NCI-H748 (cell line): ENCODE data around the gene SLC22A23.
"Not testable (repeated sequence)": the region's sequence is repeated elsewhere in the genome, so short reads cannot be mapped to it uniquely, and the experiment has no call there.

Source experiments
- DNase-seq: peaks from one replicate; lab custom pipeline; 2025; ENCODE audit not compliant: unreplicated experiment; lab: John Stamatoyannopoulos, UW

Gene SLC22A23

GRCh38 chr6:3389390-3390167 is 67.3 kb downstream of the SLC22A23 start:
- DNase-seq: no peak

- DNase-seq: no peak
Measured at GRCh38 chr6:3388786-3389185, 68.1 kb downstream of the SLC22A23 start.

- no peak for DNase-seq
Measured at GRCh38 chr6:3386374-3386857, 70.4 kb downstream of the SLC22A23 start.

GRCh38 chr6:3385660-3386151 is 71.1 kb downstream of the SLC22A23 start:
- no peak for DNase-seq

GRCh38 chr6:3385181-3385580 is 71.7 kb downstream of the SLC22A23 start:
- DNase-seq: not testable (repeated sequence)

GRCh38 chr6:3384241-3385143 is 72.4 kb downstream of the SLC22A23 start:
- DNase-seq: no peak

GRCh38 chr6:3383525-3383924 is 73.3 kb downstream of the SLC22A23 start:
- DNase-seq: no peak

GRCh38 chr6:3382326-3383279 is 74.2 kb downstream of the SLC22A23 start:
- DNase-seq: peak; percentile 19

GRCh38 chr6:3381233-3381921 is 75.5 kb downstream of the SLC22A23 start:
- no peak for DNase-seq

- DNase-seq: peak; percentile 67
Measured at GRCh38 chr6:3380344-3381232, 76.3 kb downstream of the SLC22A23 start.

GRCh38 chr6:3379482-3380060 is 77.3 kb downstream of the SLC22A23 start:
- peak; percentile 67 for DNase-seq

- not testable (repeated sequence) for DNase-seq
Measured at GRCh38 chr6:3378808-3379207, 78.0 kb downstream of the SLC22A23 start.

GRCh38 chr6:3378398-3378782 is 78.5 kb downstream of the SLC22A23 start:
- DNase-seq: not testable (repeated sequence)

- DNase-seq: no peak
Measured at GRCh38 chr6:3377536-3378397, 79.1 kb downstream of the SLC22A23 start.

GRCh38 chr6:3376893-3377535 is 79.8 kb downstream of the SLC22A23 start:
- DNase-seq: peak; percentile 17

- DNase-seq: peak; percentile 15
Measured at GRCh38 chr6:3376064-3376463, 80.8 kb downstream of the SLC22A23 start.

GRCh38 chr6:3373597-3374203 is 83.2 kb downstream of the SLC22A23 start:
- no peak for DNase-seq
